WTC11 (cell line): Measurements from ENCODE around the gene MED10. TPM values are rescaled to one million over a fixed set of nuclear protein-coding genes. Genes with fewer than 3 reads are reported as not detected.

ENCODE experiments used
- ATAC-seq: fragments of 200-7000 bp; cut with Tn5 transposase; 2 replicates; pipeline ENCODE4 v1.10.0; 2021; ENCODE audit warnings: mild to moderate bottlenecking, moderate library complexity
- CTCF ChIA-PET: fragments of 300-600 bp; sonication (Branson Sonifier 250); formaldehyde crosslinking; loops from one replicate; lab custom pipeline; 2021; ENCODE audit warnings: antibody characterized with exemption; lab: Charles Lee
- POLR2A ChIA-PET: fragments of 350-600 bp; sonication (Branson Sonifier 250); formaldehyde crosslinking; loops from one replicate; lab custom pipeline; 2021; ENCODE audit warnings: antibody characterized with exemption; lab: Charles Lee
- DNase-seq: peaks from one replicate; pipeline ENCODE4 v3.0.0; 2021; ENCODE audit warnings: low spot score
- H3K27ac Mint-ChIP-seq: 2 replicates; pipeline ENCODE4 v1.8.0; 2021; ENCODE audit warnings: mixed read lengths
- H3K27me3 Mint-ChIP-seq: 2 replicates; pipeline ENCODE4 v1.8.0; 2021; ENCODE audit warnings: low read depth, mild to moderate bottlenecking, moderate library complexity, mixed read lengths
- H3K36me3 Mint-ChIP-seq: 2 replicates; pipeline ENCODE4 v1.8.0; 2021; ENCODE audit warnings: mixed read lengths
- H3K4me1 Mint-ChIP-seq: 2 replicates; pipeline ENCODE4 v1.8.0; 2022; ENCODE audit warnings: mixed read lengths
- H3K4me3 Mint-ChIP-seq: 2 replicates; pipeline ENCODE4 v1.8.0; 2021; ENCODE audit warnings: mild to moderate bottlenecking, moderate library complexity, mixed read lengths
- H3K9me3 Mint-ChIP-seq: 2 replicates; pipeline ENCODE4 v1.8.0; 2021; ENCODE audit warnings: mixed read lengths
- CBFB ChIP-seq: sonication (generic); formaldehyde crosslinking; IDR thresholded peaks from 2 replicates; pipeline ENCODE4 v1.8.1; 2022; ENCODE audit warnings: mild to moderate bottlenecking, low read depth, missing genetic modification reagents
- CREB1 ChIP-seq: sonication (generic); formaldehyde crosslinking; IDR thresholded peaks from 2 replicates; pipeline ENCODE4 v1.8.0; 2023; ENCODE audit warnings: mild to moderate bottlenecking, missing genetic modification reagents
- FOXP1 ChIP-seq: sonication (generic); formaldehyde crosslinking; IDR thresholded peaks from 2 replicates; pipeline ENCODE4 v1.8.0; 2022; ENCODE audit warnings: missing genetic modification reagents, mild to moderate bottlenecking, moderate library complexity, borderline replicate concordance
- KAT7 ChIP-seq: sonication (generic); formaldehyde crosslinking; IDR thresholded peaks from 2 replicates; pipeline ENCODE4 v1.8.1; 2023; ENCODE audit warnings: missing genetic modification reagents, mild to moderate bottlenecking, borderline replicate concordance
- MLX ChIP-seq: sonication (generic); formaldehyde crosslinking; IDR thresholded peaks from 2 replicates; pipeline ENCODE4 v1.8.1; 2023; ENCODE audit warnings: mild to moderate bottlenecking, missing genetic modification reagents, moderate library complexity
- NFYB ChIP-seq: sonication (generic); formaldehyde crosslinking; conservative IDR thresholded peaks from 2 replicates; pipeline ENCODE4 v1.8.0; 2022; ENCODE audit warnings: low read depth, missing genetic modification reagents
- USF2 ChIP-seq: sonication (generic); formaldehyde crosslinking; IDR thresholded peaks from 2 replicates; pipeline ENCODE4 v1.8.1; 2023; ENCODE audit warnings: mild to moderate bottlenecking, missing genetic modification reagents, moderate library complexity
- ZNF121 ChIP-seq: sonication (generic); formaldehyde crosslinking; IDR thresholded peaks from 2 replicates; pipeline ENCODE4 v1.8.0; 2023; ENCODE audit warnings: missing genetic modification reagents
- ZNF423 ChIP-seq: fragments of 250-450 bp; sonication (Bioruptor Pico); IDR thresholded peaks from 2 replicates; pipeline ENCODE4 v2.1.2; 2022; ENCODE audit warnings: mild to moderate bottlenecking, moderate library complexity
- ZNF532 ChIP-seq: fragments of 250-450 bp; sonication (Bioruptor Pico); IDR thresholded peaks from 2 replicates; pipeline ENCODE4 v1.9.0; 2021; ENCODE audit warnings: mild to moderate bottlenecking, borderline replicate concordance
- total RNA-seq: library from RNA; stranded (reverse); gene quantifications from 3 replicates; pipeline ENCODE4 v1.2.3, GENCODE V29; 2021
- TF ChIP-seq, protein P1 (sequence below): sonication (generic); formaldehyde crosslinking; IDR thresholded peaks from 2 replicates; pipeline ENCODE4 v1.8.1; 2022; ENCODE audit warnings: low read depth, mild to moderate bottlenecking, moderate library complexity, missing genetic modification reagents, borderline replicate concordance
- TF ChIP-seq, protein P2 (sequence below): sonication (generic); formaldehyde crosslinking; IDR thresholded peaks from 2 replicates; pipeline ENCODE4 v1.8.0; 2022; ENCODE audit warnings: mild to moderate bottlenecking, missing genetic modification reagents
- TF ChIP-seq, protein P3 (sequence below): sonication (generic); formaldehyde crosslinking; IDR thresholded peaks from 2 replicates; pipeline ENCODE4 v1.8.0; 2022; ENCODE audit warnings: mild to moderate bottlenecking, missing genetic modification reagents
- TF ChIP-seq, protein P4 (sequence below): fragments of 250-450 bp; sonication (Bioruptor Pico); IDR thresholded peaks from 2 replicates; pipeline ENCODE4 v2.1.2; 2022; ENCODE audit warnings: mild to moderate bottlenecking, moderate library complexity
- TF ChIP-seq, protein P5 (sequence below): sonication (generic); formaldehyde crosslinking; IDR thresholded peaks from 2 replicates; pipeline ENCODE4 v1.8.1; 2022; ENCODE audit warnings: mild to moderate bottlenecking, missing genetic modification reagents, moderate library complexity, borderline replicate concordance
- TF ChIP-seq, protein P6 (sequence below): fragments of 250-450 bp; sonication (Bioruptor Pico); IDR thresholded peaks from 2 replicates; pipeline ENCODE4 v1.8.0; 2021; ENCODE audit warnings: mild to moderate bottlenecking

MED10 gene
- total RNA-seq, 1 experiment from 2014 or later, result 17.2 TPM

GRCh38 chr5:6397536-6398269 lies 19.4 kb upstream of the MED10 start:
- DNase-seq, result no peak
- Mint-ChIP-seq H3K36me3 (no peaks in the 10 kb centered on the region), H3K4me1 (no peaks in the 10 kb centered on the region), H3K4me3 (no peak overlapping the region), H3K9me3 (peaks cover 6% of the 10 kb centered on the region), H3K27me3 (peaks cover 12% of the 10 kb centered on the region), H3K27ac (no peak overlapping the region)
- POLR2A ChIA-PET, result interaction anchor here (0.5 kb wide), 1 partner anchor 9 kb away, joined by 5 read pairs; no protein-coding TSS in a partner anchor
- CTCF ChIA-PET, result no interaction called here
- TF ChIP-seq KAT7 (CRISPR knock-in tag) (no peak), NFYB (CRISPR knock-in tag) (no peak), CBFB (CRISPR knock-in tag) (no peak), USF2 (CRISPR knock-in tag) (no peak), ZNF532 (CRISPR knock-in tag) (no peak), ZNF423 (CRISPR knock-in tag) (no peak), MLX (CRISPR knock-in tag) (no peak), FOXP1 (CRISPR knock-in tag) (no peak), CREB1 (no peak), ZNF121 (no peak)
- TF ChIP-seq, protein P1, sequence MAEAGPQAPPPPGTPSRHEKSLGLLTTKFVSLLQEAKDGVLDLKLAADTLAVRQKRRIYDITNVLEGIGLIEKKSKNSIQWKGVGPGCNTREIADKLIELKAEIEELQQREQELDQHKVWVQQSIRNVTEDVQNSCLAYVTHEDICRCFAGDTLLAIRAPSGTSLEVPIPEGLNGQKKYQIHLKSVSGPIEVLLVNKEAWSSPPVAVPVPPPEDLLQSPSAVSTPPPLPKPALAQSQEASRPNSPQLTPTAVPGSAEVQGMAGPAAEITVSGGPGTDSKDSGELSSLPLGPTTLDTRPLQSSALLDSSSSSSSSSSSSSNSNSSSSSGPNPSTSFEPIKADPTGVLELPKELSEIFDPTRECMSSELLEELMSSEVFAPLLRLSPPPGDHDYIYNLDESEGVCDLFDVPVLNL, result no peak
- TF ChIP-seq, protein P2, sequence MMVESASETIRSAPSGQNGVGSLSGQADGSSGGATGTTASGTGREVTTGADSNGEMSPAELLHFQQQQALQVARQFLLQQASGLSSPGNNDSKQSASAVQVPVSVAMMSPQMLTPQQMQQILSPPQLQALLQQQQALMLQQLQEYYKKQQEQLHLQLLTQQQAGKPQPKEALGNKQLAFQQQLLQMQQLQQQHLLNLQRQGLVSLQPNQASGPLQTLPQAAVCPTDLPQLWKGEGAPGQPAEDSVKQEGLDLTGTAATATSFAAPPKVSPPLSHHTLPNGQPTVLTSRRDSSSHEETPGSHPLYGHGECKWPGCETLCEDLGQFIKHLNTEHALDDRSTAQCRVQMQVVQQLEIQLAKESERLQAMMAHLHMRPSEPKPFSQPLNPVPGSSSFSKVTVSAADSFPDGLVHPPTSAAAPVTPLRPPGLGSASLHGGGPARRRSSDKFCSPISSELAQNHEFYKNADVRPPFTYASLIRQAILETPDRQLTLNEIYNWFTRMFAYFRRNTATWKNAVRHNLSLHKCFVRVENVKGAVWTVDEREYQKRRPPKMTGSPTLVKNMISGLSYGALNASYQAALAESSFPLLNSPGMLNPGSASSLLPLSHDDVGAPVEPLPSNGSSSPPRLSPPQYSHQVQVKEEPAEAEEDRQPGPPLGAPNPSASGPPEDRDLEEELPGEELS (CRISPR knock-in tag), result no peak
- TF ChIP-seq, protein P3, sequence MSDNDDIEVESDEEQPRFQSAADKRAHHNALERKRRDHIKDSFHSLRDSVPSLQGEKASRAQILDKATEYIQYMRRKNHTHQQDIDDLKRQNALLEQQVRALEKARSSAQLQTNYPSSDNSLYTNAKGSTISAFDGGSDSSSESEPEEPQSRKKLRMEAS, result no peak
- TF ChIP-seq, protein P4, sequence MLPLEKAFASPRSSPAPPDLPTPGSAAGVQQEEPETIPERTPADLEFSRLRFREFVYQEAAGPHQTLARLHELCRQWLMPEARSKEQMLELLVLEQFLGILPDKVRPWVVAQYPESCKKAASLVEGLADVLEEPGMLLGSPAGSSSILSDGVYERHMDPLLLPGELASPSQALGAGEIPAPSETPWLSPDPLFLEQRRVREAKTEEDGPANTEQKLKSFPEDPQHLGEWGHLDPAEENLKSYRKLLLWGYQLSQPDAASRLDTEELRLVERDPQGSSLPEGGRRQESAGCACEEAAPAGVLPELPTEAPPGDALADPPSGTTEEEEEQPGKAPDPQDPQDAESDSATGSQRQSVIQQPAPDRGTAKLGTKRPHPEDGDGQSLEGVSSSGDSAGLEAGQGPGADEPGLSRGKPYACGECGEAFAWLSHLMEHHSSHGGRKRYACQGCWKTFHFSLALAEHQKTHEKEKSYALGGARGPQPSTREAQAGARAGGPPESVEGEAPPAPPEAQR (CRISPR knock-in tag), result no peak
- TF ChIP-seq, protein P5, sequence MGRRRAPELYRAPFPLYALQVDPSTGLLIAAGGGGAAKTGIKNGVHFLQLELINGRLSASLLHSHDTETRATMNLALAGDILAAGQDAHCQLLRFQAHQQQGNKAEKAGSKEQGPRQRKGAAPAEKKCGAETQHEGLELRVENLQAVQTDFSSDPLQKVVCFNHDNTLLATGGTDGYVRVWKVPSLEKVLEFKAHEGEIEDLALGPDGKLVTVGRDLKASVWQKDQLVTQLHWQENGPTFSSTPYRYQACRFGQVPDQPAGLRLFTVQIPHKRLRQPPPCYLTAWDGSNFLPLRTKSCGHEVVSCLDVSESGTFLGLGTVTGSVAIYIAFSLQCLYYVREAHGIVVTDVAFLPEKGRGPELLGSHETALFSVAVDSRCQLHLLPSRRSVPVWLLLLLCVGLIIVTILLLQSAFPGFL (CRISPR knock-in tag), result no peak
- TF ChIP-seq, protein P6, sequence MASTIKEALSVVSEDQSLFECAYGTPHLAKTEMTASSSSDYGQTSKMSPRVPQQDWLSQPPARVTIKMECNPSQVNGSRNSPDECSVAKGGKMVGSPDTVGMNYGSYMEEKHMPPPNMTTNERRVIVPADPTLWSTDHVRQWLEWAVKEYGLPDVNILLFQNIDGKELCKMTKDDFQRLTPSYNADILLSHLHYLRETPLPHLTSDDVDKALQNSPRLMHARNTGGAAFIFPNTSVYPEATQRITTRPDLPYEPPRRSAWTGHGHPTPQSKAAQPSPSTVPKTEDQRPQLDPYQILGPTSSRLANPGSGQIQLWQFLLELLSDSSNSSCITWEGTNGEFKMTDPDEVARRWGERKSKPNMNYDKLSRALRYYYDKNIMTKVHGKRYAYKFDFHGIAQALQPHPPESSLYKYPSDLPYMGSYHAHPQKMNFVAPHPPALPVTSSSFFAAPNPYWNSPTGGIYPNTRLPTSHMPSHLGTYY (CRISPR knock-in tag), result no peak
- ATAC-seq, result no peak
